ENCODE measurements around the gene OARD1. TPM values are rescaled to one million over a fixed set of nuclear protein-coding genes. Genes with fewer than 3 reads are reported as not detected.

Gene OARD1
- total and polyA plus RNA-seq, 2 donors, result 44.8 to 50.9 TPM

DNA sequence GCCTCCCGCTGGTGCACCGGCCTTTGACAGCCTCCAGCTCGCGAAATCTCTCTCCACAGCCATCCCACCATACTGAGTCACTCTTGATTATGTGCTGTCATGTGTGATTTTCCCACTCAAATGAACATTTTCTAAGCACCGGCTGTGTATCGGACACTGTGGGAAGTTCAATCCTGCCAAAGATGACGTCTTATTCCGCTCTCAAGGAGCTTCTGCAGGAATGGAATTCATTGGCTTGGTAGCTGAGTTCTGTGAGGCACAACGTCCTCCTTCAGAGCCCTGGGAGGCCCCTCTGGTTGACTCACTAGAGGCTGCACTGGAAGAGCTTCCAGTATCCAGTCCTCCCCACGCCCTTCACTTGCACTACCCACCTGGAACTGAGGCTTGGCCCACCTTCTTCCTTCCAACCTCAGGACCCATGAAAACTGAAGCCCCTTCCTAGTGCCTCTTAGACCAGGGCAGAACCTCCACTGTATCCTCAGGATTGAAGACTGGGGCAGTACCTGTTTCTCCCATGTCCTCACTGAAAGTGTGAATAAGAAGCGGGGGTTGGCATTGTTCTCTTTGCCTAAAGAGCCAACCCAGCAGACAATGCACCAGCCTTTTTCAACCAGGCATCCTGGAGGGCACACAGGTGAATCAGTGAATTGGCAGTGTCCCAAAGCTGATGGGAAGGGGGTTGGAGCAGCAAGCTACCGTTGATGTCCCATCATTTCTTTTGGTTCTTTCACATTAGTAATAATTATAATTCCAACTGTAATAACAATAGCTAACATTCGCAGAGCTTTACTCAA is 34.9 kb downstream of the OARD1 start:
- DNase-seq (ENCODE audit: low read depth in 6 of 9, low spot score in 9 of 9), result no peak
- no peaks in the 10 kb centered on the region for H3K4me1 ChIP-seq (ENCODE audit: control insufficient read depth in 2 of 2, insufficient read depth in 2 of 2, low read length in 2 of 2)
- H3K27me3 ChIP-seq (ENCODE audit: control insufficient read depth in 2 of 2, insufficient read depth in 1 of 2, low read length in 1 of 2), result no peaks in the 10 kb centered on the region
- H3K27ac ChIP-seq (ENCODE audit: low read depth in 1 of 2, low read length in 1 of 2), result no peak overlapping the region
- 96% methylated on average over 13 of the region's 13 CpGs for WGBS
- no peak overlapping the region for H3K4me3 ChIP-seq (ENCODE audit: low read length in 2 of 2)
- H3K36me3 ChIP-seq (ENCODE audit: control insufficient read depth in 2 of 2, insufficient read depth in 2 of 2, low read length in 1 of 2), result no peaks in the 10 kb centered on the region
- H3K9me3 ChIP-seq (ENCODE audit: control insufficient read depth in 2 of 2, insufficient read depth in 1 of 2, low read length in 1 of 2), result no peaks in the 10 kb centered on the region

DNA sequence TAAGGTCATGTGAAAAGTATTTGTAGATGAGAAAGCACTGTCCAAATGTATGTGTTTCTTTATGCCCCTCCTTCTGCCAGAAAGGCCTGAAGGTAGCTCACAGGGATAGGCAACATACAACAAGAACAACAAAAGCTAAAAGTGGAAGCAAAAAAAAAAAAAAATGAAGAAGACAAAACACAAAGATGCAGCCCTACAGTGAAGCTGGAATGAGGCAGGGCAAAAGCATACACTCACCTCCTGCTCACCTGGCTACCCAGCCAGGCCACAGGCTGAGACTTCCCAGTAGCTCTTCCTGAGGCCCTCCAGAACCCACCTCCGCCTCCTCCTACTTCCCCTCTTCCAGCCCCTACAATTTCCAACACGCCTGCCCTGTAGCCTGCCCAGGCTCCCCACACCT is 35.6 kb downstream of the OARD1 start:
- H3K27ac ChIP-seq (ENCODE audit: low read depth in 1 of 2, low read length in 1 of 2), result no peak overlapping the region
- no peaks in the 10 kb centered on the region for H3K27me3 ChIP-seq (ENCODE audit: control insufficient read depth in 2 of 2, insufficient read depth in 1 of 2, low read length in 1 of 2)

DNA sequence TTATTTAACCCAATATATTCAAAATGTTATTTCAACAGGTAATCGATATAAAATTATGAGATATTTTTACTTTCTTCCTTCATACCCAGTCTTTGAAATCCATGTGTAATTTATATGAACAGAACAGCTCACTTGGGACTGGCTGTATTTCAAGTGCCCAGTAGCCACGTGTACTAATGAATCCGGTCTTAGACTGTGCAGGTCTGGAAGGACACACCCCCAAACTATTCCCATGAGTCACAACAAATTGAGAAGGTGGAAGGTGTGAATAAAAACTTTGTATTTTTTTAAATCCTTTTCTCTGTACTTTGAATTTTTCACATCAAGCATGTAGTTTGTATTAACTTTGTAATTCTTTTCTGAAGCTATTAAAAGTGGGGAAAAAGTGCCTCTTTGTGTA is 36.0 kb downstream of the OARD1 start:
- no peaks in the 10 kb centered on the region for H3K4me1 ChIP-seq (ENCODE audit: control insufficient read depth in 2 of 2, insufficient read depth in 2 of 2, low read length in 2 of 2)
- DNase-seq (ENCODE audit: low read depth in 6 of 9, low spot score in 9 of 9), result no peak
- no peaks in the 10 kb centered on the region for H3K9me3 ChIP-seq (ENCODE audit: control insufficient read depth in 2 of 2, insufficient read depth in 1 of 2, low read length in 1 of 2)
- no peak overlapping the region for H3K27ac ChIP-seq (ENCODE audit: low read depth in 1 of 2, low read length in 1 of 2)
- no peaks in the 10 kb centered on the region for H3K36me3 ChIP-seq (ENCODE audit: control insufficient read depth in 2 of 2, insufficient read depth in 2 of 2, low read length in 1 of 2)
- no peak overlapping the region for H3K4me3 ChIP-seq (ENCODE audit: low read length in 2 of 2)
- H3K27me3 ChIP-seq (ENCODE audit: control insufficient read depth in 2 of 2, insufficient read depth in 1 of 2, low read length in 1 of 2), result no peaks in the 10 kb centered on the region
- 92% methylated on average over 3 of the region's 3 CpGs for WGBS

More for the DNA sequence above, 35.6 kb downstream of the OARD1 start:
- Histone ChIP-seq H3K4me1 (ENCODE audit: control insufficient read depth in 2 of 2, insufficient read depth in 2 of 2, low read length in 2 of 2) (no peaks in the 10 kb centered on the region), H3K36me3 (ENCODE audit: control insufficient read depth in 2 of 2, insufficient read depth in 2 of 2, low read length in 1 of 2) (no peaks in the 10 kb centered on the region), H3K4me3 (ENCODE audit: low read length in 2 of 2) (no peak overlapping the region), H3K9me3 (ENCODE audit: control insufficient read depth in 2 of 2, insufficient read depth in 1 of 2, low read length in 1 of 2) (no peaks in the 10 kb centered on the region)
- DNase-seq (ENCODE audit: low read depth in 6 of 9, low spot score in 9 of 9), result no peak
- 69% methylated on average over 2 of the region's 2 CpGs for WGBS

DNA sequence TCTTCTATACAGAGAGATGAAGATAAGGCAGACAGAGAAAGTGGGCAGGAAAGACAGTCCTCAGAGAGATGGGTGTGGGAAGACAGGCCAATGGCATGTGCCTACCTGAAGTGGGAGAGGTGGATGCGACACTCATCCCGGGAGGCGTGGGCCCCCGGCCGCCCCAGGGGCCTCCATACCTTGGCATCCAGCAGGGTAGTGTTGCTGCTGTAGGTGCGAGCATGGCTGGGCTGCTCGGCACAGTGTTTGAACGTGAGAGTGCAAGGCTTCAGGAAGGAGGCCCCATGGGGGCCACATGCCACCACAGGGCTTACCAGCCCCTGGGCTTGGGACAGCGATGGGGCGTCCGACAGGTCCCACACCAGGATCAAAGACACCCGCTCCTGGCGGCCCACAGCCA is 38.4 kb downstream of the OARD1 start:
- Histone ChIP-seq H3K9me3 (ENCODE audit: control insufficient read depth in 2 of 2, insufficient read depth in 1 of 2, low read length in 1 of 2) (no peaks in the 10 kb centered on the region), H3K36me3 (ENCODE audit: control insufficient read depth in 2 of 2, insufficient read depth in 2 of 2, low read length in 1 of 2) (no peaks in the 10 kb centered on the region), H3K4me3 (ENCODE audit: low read length in 2 of 2) (no peak overlapping the region), H3K27ac (ENCODE audit: low read depth in 1 of 2, low read length in 1 of 2) (no peak overlapping the region), H3K4me1 (ENCODE audit: control insufficient read depth in 2 of 2, insufficient read depth in 2 of 2, low read length in 2 of 2) (peaks cover 3 to 10% of the 10 kb centered on the region in 2 donors), H3K27me3 (ENCODE audit: control insufficient read depth in 2 of 2, insufficient read depth in 1 of 2, low read length in 1 of 2) (no peaks in the 10 kb centered on the region)
- DNase-seq (ENCODE audit: low read depth in 6 of 9, low spot score in 9 of 9), result no peak
- 96% methylated on average over 13 of the region's 13 CpGs for WGBS

DNA sequence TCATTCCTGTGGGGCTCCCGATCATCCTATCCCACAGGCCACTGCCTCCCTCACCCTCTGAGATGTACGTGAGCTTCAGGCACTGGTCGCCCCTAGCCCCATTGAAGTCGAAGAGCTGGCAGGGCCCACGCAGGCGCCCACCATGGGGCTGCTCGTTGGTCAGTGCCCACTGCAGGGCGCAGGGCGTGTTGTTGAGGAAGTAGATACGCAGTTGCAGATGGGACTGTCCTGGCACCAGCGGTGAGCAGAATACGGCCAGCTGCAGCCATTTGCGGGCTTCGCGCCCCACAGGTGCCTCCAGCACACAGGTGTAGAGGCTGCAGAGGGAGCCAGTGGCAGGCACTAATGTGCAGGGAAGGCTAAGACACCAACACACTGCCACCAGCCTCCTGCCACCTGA is 39.3 kb downstream of the OARD1 start:
- 98% methylated on average over 15 of the region's 15 CpGs for WGBS
- H3K4me3 ChIP-seq (ENCODE audit: low read length in 2 of 2), result no peak overlapping the region
- no peak for DNase-seq (ENCODE audit: low read depth in 6 of 9, low spot score in 9 of 9)
- H3K36me3 ChIP-seq (ENCODE audit: control insufficient read depth in 2 of 2, insufficient read depth in 2 of 2, low read length in 1 of 2), result no peaks in the 10 kb centered on the region
- peaks cover 8 to 18% of the 10 kb centered on the region in 2 donors for H3K4me1 ChIP-seq (ENCODE audit: control insufficient read depth in 2 of 2, insufficient read depth in 2 of 2, low read length in 2 of 2)
- no peak overlapping the region for H3K27ac ChIP-seq (ENCODE audit: low read depth in 1 of 2, low read length in 1 of 2)
- H3K27me3 ChIP-seq (ENCODE audit: control insufficient read depth in 2 of 2, insufficient read depth in 1 of 2, low read length in 1 of 2), result no peaks in the 10 kb centered on the region
- H3K9me3 ChIP-seq (ENCODE audit: control insufficient read depth in 2 of 2, insufficient read depth in 1 of 2, low read length in 1 of 2), result no peaks in the 10 kb centered on the region

DNA sequence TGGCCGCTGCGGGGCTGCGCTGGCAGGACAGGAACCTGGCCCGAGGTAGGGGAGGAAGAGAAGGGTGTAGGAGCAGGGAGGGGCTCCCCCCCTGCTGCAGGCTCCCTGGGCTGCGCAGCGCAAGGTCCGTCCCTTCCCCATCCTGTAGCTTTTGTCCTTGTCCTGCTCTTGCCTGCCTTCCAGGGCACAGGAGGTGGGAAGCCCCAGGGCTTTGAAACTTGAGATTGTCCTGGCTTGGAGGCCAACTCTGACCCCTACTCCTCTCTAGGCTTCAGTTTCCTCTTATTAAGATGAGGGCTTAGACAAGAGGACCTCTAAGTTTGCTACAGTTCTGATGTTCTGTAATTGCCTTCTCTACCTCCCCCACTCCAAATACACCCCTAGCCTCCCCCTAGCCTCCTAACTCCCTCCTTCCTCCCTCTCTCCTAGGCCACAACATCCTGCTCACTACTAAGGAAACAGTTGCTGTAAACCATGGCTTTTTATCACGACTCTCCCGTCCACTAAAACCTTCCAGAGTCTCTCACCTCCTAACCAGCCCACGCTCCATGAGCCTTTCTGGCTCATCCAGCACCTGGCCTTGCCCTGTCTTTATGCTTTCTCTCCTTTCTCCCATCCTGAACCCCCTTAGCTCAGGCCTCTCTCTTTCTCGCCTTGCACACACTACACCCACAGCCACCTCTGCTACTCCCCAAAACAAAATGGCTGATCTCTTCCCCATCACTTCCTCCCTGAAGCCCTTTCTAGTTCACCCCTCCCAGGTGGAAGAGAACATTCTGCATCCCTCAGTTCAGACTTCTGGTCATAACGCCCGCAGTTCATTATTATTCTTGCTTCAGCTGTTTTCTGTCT is 43.4 kb downstream of the OARD1 start:
- peaks cover 1 to 3% of the 10 kb centered on the region in 2 donors for H3K36me3 ChIP-seq (ENCODE audit: control insufficient read depth in 2 of 2, insufficient read depth in 2 of 2, low read length in 1 of 2)
- peaks cover 21 to 36% of the 10 kb centered on the region in 2 donors for H3K4me1 ChIP-seq (ENCODE audit: control insufficient read depth in 2 of 2, insufficient read depth in 2 of 2, low read length in 2 of 2)
- H3K9me3 ChIP-seq (ENCODE audit: control insufficient read depth in 2 of 2, insufficient read depth in 1 of 2, low read length in 1 of 2), result no peaks in the 10 kb centered on the region
- H3K27ac ChIP-seq (ENCODE audit: low read depth in 1 of 2, low read length in 1 of 2), result peak overlapping the region; percentile 93 to 97
- no peaks in the 10 kb centered on the region for H3K27me3 ChIP-seq (ENCODE audit: control insufficient read depth in 2 of 2, insufficient read depth in 1 of 2, low read length in 1 of 2)
- DNase-seq (ENCODE audit: low read depth in 6 of 9, low spot score in 9 of 9), result peak in 7 of 9 donors; percentile 33 to 63 (median 43)
- peak overlapping the region; percentile 82 for H3K4me3 ChIP-seq (ENCODE audit: low read length in 2 of 2)
- WGBS, result 27% methylated on average over 13 of the region's 13 CpGs

DNA sequence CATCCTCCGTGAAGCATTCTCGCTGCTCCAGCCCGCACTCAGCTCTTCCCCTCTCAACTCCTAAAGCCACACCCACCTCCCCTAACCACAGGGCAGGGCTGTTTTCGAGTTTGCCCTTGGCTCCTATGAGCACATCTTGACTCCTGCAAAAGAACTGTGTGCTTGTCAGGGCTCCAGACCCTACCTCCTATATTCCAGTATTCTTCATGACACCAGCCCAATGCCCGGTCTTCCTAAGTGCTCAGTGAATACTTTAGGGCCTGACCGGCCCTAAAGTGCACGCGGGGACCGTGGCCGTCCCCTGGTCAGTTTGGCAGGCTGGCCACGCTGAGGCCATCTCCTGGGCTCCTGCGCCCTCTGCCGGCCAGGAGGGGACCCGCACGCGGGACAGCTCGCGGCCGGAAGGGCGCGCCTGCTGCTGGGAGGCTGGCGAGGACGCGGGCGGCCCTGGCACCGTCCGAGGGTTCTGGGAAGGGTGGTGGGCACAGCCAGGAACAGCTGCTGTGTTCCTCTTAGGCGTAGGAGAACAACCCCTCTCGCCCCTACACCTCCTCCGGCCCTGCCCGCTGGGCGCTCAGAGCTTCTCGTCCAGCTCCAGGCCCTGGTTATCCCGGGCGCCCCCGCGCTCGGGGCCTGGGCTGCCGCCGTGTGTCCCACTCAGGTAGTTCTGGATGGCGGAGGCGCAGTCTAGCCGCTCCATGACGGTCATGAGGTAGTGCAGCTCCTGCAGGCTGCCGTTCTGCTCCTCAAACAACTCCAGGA is 44.2 kb downstream of the OARD1 start:
- Histone ChIP-seq H3K4me3 (ENCODE audit: low read length in 2 of 2) (peak overlapping the region; percentile 82), H3K27me3 (ENCODE audit: control insufficient read depth in 2 of 2, insufficient read depth in 1 of 2, low read length in 1 of 2) (no peaks in the 10 kb centered on the region), H3K4me1 (ENCODE audit: control insufficient read depth in 2 of 2, insufficient read depth in 2 of 2, low read length in 2 of 2) (peaks cover 21 to 36% of the 10 kb centered on the region in 2 donors), H3K9me3 (ENCODE audit: control insufficient read depth in 2 of 2, insufficient read depth in 1 of 2, low read length in 1 of 2) (no peaks in the 10 kb centered on the region), H3K36me3 (ENCODE audit: control insufficient read depth in 2 of 2, insufficient read depth in 2 of 2, low read length in 1 of 2) (peaks cover 3% of the 10 kb centered on the region in 2 donors), H3K27ac (ENCODE audit: low read depth in 1 of 2, low read length in 1 of 2) (peak overlapping the region; percentile 93 to 97)
- peak; percentile 79 to 95 (median 86) for DNase-seq (ENCODE audit: low read depth in 6 of 9, low spot score in 9 of 9)
- 2% methylated on average over 45 of the region's 45 CpGs for WGBS

DNA sequence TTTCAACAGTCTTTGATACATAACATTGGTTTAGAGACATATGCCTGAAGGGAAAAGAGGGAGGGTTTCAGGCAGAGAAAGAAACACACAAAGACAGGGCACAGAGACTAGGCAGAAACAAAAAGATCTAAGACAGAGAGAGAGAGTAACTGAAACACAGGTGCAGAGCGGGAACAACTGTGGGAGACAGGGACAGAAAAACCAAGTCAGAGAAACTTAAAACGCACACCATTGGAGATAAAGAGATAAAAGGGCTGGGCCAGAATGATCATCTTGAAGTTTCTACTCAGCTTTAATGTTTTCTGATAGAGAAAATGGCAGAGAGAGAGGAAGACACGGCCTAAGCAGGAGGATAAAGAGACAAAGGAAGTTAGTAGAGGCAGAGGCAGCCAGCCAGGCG is 44.9 kb downstream of the OARD1 start:
- Histone ChIP-seq H3K4me3 (ENCODE audit: low read length in 2 of 2) (peak overlapping the region; percentile 82), H3K27ac (ENCODE audit: low read depth in 1 of 2, low read length in 1 of 2) (peak overlapping the region; percentile 93 to 97)
- DNase-seq (ENCODE audit: low read depth in 6 of 9, low spot score in 9 of 9), result peak in 5 of 9 donors; percentile 38 to 76 (median 59)

More for the DNA sequence above, 44.9 kb downstream of the OARD1 start:
- 2% methylated on average over 4 of the region's 4 CpGs for WGBS
- Histone ChIP-seq H3K36me3 (ENCODE audit: control insufficient read depth in 2 of 2, insufficient read depth in 2 of 2, low read length in 1 of 2) (peaks cover 3% of the 10 kb centered on the region in 2 donors), H3K4me1 (ENCODE audit: control insufficient read depth in 2 of 2, insufficient read depth in 2 of 2, low read length in 2 of 2) (peaks cover 21 to 36% of the 10 kb centered on the region in 2 donors), H3K27me3 (ENCODE audit: control insufficient read depth in 2 of 2, insufficient read depth in 1 of 2, low read length in 1 of 2) (no peaks in the 10 kb centered on the region), H3K9me3 (ENCODE audit: control insufficient read depth in 2 of 2, insufficient read depth in 1 of 2, low read length in 1 of 2) (no peaks in the 10 kb centered on the region)
